CD4-positive, CD25-positive, alpha-beta regulatory T cell (primary cell): ENCODE measurements around the gene MRE11. TPM values are rescaled to one million over a fixed set of nuclear protein-coding genes. Genes with fewer than 3 reads are reported as not detected.
"Not testable (repeated sequence)": the region's sequence is repeated elsewhere in the genome, so short reads cannot be mapped to it uniquely, and the experiment has no call there.

Experiments
- ATAC-seq, 2 donors: fragments of 150-1000 bp; cut with Tn5 transposase; one replicate each; pipeline ENCODE4 v1.10.0; 2021; ENCODE audit warnings: low read depth in 2 of 2, moderate number of reproducible peaks in 2 of 2, moderate library complexity in 1 of 2
- DNase-seq, 3 donors: peaks; one replicate each; pipeline versions ENCODE4 v3.0.0 to v3.0.0-alpha.2; 2012 to 2022; ENCODE audit warnings: mixed read lengths in 1 of 3
- H3K27ac ChIP-seq: one replicate; pipeline ENCODE4 v1.7.0; 2013; ENCODE audit warnings: mild to moderate bottlenecking, low read length; ENCODE audit not compliant: insufficient read depth, poor library complexity, severe bottlenecking
- H3K27me3 ChIP-seq: one replicate; pipeline ENCODE4 v1.7.0; 2013; ENCODE audit warnings: low read length; ENCODE audit not compliant: control insufficient read depth, insufficient read depth
- H3K36me3 ChIP-seq: one replicate; pipeline ENCODE4 v1.7.0; 2013; ENCODE audit warnings: mild to moderate bottlenecking, low read length, moderate library complexity; ENCODE audit not compliant: control insufficient read depth, insufficient read depth
- H3K4me1 ChIP-seq: 2 replicates; pipeline ENCODE4 v1.7.0; 2013; ENCODE audit warnings: mild to moderate bottlenecking, low read length; ENCODE audit not compliant: insufficient read depth, control insufficient read depth, poor library complexity, severe bottlenecking
- H3K4me3 ChIP-seq: one replicate; pipeline ENCODE4 v1.7.0; 2013; ENCODE audit warnings: low read depth, mild to moderate bottlenecking, low read length, moderate library complexity
- H3K9me3 ChIP-seq, 2 experiments: 1 replicate in 1 of 2; 2 replicates in 1 of 2; pipeline ENCODE4 v1.7.0; 2013; ENCODE audit warnings: low read length in 2 of 2, mild to moderate bottlenecking in 1 of 2, moderate library complexity in 1 of 2; ENCODE audit not compliant: control insufficient read depth in 2 of 2
- H3K27ac Mint-ChIP-seq, 3 donors: one replicate each; pipeline ENCODE4 v1.8.0; 2020 to 2022; ENCODE audit warnings: mild to moderate bottlenecking in 3 of 3, mixed read lengths in 3 of 3, moderate library complexity in 2 of 3
- H3K27me3 Mint-ChIP-seq: one replicate; pipeline ENCODE4 v1.8.0; 2022; ENCODE audit warnings: mild to moderate bottlenecking, mixed read lengths
- H3K36me3 Mint-ChIP-seq: one replicate; pipeline ENCODE4 v1.8.0; 2020; ENCODE audit warnings: mixed read lengths
- H3K4me1 Mint-ChIP-seq, 4 donors: one replicate each; pipeline ENCODE4 v1.8.0; 2020 to 2022; ENCODE audit warnings: mixed read lengths in 4 of 4, mild to moderate bottlenecking in 1 of 4
- H3K4me3 Mint-ChIP-seq, 4 donors: one replicate each; pipeline ENCODE4 v1.8.0; 2020 to 2022; ENCODE audit warnings: mild to moderate bottlenecking in 4 of 4, mixed read lengths in 4 of 4, moderate library complexity in 3 of 4
- H3K9me3 Mint-ChIP-seq, 7 donors: one replicate each; pipeline ENCODE4 v1.8.0; 2020 to 2022; ENCODE audit warnings: mixed read lengths in 7 of 7, mild to moderate bottlenecking in 3 of 7, moderate library complexity in 2 of 7
- polyA plus RNA-seq, 4 donors: library from polyadenylated mRNA; unstranded; fragments of 300-500 nt; fragmentation: Illumina TruSeq; gene quantifications; one replicate each; pipeline ENCODE4 v1.2.3, GENCODE V29; 2021
- total RNA-seq: library from RNA; stranded (reverse); gene quantifications from one replicate; pipeline ENCODE4 v1.2.3, GENCODE V29; 2022

MRE11 gene
- total and polyA plus RNA-seq, 5 donors from 2014 or later = 12.8 to 26.5 (median 15.8) TPM

DNA sequence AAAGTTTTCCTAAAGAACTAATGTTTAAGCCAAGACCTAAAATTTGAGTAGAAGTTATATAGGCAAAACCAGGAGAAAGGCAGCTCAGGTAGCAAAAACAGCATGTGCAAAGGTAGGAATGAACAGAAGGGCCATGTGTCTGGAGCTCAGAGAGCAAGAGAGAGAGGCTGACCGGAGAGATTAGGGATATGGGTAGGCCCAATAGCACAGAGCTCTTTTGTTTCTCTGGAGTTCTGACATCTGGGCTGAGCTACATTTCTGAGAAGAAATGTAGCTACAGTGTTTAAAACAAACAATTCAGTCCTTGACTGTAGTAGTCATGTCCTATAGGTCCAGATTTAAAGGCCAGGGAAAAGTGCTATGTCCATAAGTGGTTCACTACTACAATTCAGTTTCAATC is 23.1 kb upstream of the MRE11 start:
- Mint-ChIP-seq H3K4me3 (no peak overlapping the region), H3K9me3 (peaks cover 0 to 2% (median 0%) of the 10 kb centered on the region in 7 donors), H3K4me1 (peaks cover 0 to 14% (median 10%) of the 10 kb centered on the region in 4 donors), H3K36me3 (no peaks in the 10 kb centered on the region), H3K27ac (no peak overlapping the region), H3K27me3 (peaks cover 51% of the 10 kb centered on the region)
- Histone ChIP-seq H3K4me1 (peaks cover 11% of the 10 kb centered on the region), H3K4me3 (no peak overlapping the region), H3K36me3 (no peaks in the 10 kb centered on the region), H3K9me3 (no peaks in the 10 kb centered on the region), H3K27me3 (peaks cover 16% of the 10 kb centered on the region), H3K27ac (no peak overlapping the region)
- no peak for DNase-seq
- ATAC-seq = no peak

GRCh38 chr11:94515398-94515797 is 21.8 kb upstream of the MRE11 start:
- Mint-ChIP-seq H3K27me3 (peaks cover 57% of the 10 kb centered on the region), H3K4me1 (peaks cover 0 to 14% (median 10%) of the 10 kb centered on the region in 4 donors), H3K36me3 (no peaks in the 10 kb centered on the region), H3K27ac (no peak overlapping the region), H3K4me3 (no peak overlapping the region), H3K9me3 (peaks cover 0 to 2% (median 0%) of the 10 kb centered on the region in 7 donors)
- H3K4me1 ChIP-seq = peaks cover 11% of the 10 kb centered on the region
- H3K9me3 ChIP-seq = no peaks in the 10 kb centered on the region
- ATAC-seq (no peak), DNase-seq (no peak)
- no peak overlapping the region for H3K27ac ChIP-seq
- peaks cover 19% of the 10 kb centered on the region for H3K27me3 ChIP-seq
- H3K4me3 ChIP-seq = no peak overlapping the region
- no peaks in the 10 kb centered on the region for H3K36me3 ChIP-seq

DNA sequence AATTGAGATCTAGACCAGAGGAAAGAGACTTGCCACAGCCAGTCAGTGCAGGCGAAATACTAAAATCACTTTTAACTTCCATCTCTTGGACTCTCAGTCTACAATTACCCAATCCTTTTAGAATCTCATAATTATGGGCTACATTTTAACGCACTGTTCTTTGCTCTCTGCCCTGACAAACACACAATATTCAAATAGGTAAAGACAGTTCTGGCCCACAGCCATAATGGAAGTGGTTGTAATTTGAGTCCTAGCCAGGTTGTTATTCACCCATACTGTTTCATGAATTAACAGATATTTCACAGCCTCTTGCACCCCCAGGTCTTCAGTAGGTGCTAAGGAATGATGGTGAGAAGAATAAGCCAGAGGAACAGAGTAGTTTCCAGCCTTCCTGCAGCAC is 19.4 kb upstream of the MRE11 start:
- H3K27ac ChIP-seq = no peak overlapping the region
- H3K27me3 ChIP-seq = peaks cover 19% of the 10 kb centered on the region
- H3K4me3 ChIP-seq = no peak overlapping the region
- peaks cover 11% of the 10 kb centered on the region for H3K4me1 ChIP-seq
- Mint-ChIP-seq H3K36me3 (no peaks in the 10 kb centered on the region), H3K27ac (no peak overlapping the region), H3K4me1 (peaks cover 0 to 14% (median 10%) of the 10 kb centered on the region in 4 donors), H3K27me3 (peaks cover 66% of the 10 kb centered on the region), H3K9me3 (peaks cover 0 to 2% (median 0%) of the 10 kb centered on the region in 7 donors), H3K4me3 (peak overlapping the region in 1 of 4 donors; percentile 9)
- ATAC-seq = no peak
- no peaks in the 10 kb centered on the region for H3K9me3 ChIP-seq
- no peaks in the 10 kb centered on the region for H3K36me3 ChIP-seq
- DNase-seq = no peak

- Mint-ChIP-seq H3K4me3 (peak within 1 kb of the TSS in 3 of 4 donors; percentile 78 to 82 (median 80)), H3K9me3 (peaks cover 0 to 2% (median 0%) of the 10 kb centered on the region in 7 donors), H3K27ac (peak within 1 kb of the TSS in 1 of 3 donors; percentile 84), H3K4me1 (peaks cover 0 to 14% (median 10%) of the 10 kb centered on the region in 4 donors), H3K36me3 (no peaks in the 10 kb centered on the region), H3K27me3 (peaks cover 65% of the 10 kb centered on the region)
- Histone ChIP-seq H3K27me3 (peaks cover 19% of the 10 kb centered on the region), H3K27ac (no peak within 1 kb of the TSS), H3K9me3 (no peaks in the 10 kb centered on the region), H3K36me3 (no peaks in the 10 kb centered on the region), H3K4me1 (peaks cover 11% of the 10 kb centered on the region), H3K4me3 (peak within 1 kb of the TSS; percentile 16)
- peak; percentile 69 to 72 for ATAC-seq
- peak; percentile 5 to 70 (median 43) for DNase-seq
These were observed 18.5 kb upstream of the MRE11 start, which contains the start of gene C11orf97 for GRCh38 chr11:94511932-94512781. Gene C11orf97 (plus strand): TSS chr11:94512461. CDS start chr11:94512529, 68 bp downstream.

DNA sequence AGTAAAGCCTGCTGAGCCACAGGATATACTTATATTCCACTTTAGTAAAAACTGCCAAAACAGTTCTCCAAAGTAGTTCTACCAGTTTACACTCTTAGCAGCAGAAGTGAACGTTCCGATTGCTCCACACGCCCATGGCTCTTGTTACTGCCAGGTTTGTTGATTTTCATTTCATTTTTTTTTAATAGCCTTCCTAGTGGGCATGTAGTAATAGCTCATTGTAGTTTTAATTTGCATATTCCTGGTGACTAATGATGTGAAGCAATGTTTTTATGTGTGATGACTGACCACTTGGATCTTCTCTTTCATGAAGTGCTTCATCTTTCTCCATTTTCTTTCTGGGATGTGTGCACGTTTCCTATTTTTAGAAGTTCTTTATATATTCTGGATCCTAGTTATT is 13.8 kb upstream of the MRE11 start:
- no peaks in the 10 kb centered on the region for H3K36me3 Mint-ChIP-seq
- Histone ChIP-seq H3K4me3 (no peak overlapping the region), H3K9me3 (no peaks in the 10 kb centered on the region), H3K36me3 (no peaks in the 10 kb centered on the region), H3K27ac (no peak overlapping the region), H3K4me1 (peaks cover 7% of the 10 kb centered on the region), H3K27me3 (peaks cover 7% of the 10 kb centered on the region)
- DNase-seq (no peak), ATAC-seq (no peak)
- peaks cover 25% of the 10 kb centered on the region for H3K27me3 Mint-ChIP-seq
- no peak overlapping the region for H3K27ac Mint-ChIP-seq
- H3K4me3 Mint-ChIP-seq = no peak overlapping the region
- no peaks in the 10 kb centered on the region for H3K9me3 Mint-ChIP-seq
- peaks cover 4 to 11% (median 7%) of the 10 kb centered on the region in 4 donors for H3K4me1 Mint-ChIP-seq

- not testable (repeated sequence) for H3K36me3 ChIP-seq, H3K27ac ChIP-seq, H3K4me1 Mint-ChIP-seq, H3K4me3 Mint-ChIP-seq, DNase-seq, H3K27ac Mint-ChIP-seq, H3K4me3 ChIP-seq, H3K4me1 ChIP-seq, H3K27me3 ChIP-seq, ATAC-seq, H3K9me3 ChIP-seq, H3K9me3 Mint-ChIP-seq, H3K36me3 Mint-ChIP-seq
- peaks cover 15% of the 10 kb centered on the region for H3K27me3 Mint-ChIP-seq
These were observed 12.9 kb upstream of the MRE11 start for GRCh38 chr11:94506513-94506912.

- peaks cover 11% of the 10 kb centered on the region for H3K36me3 Mint-ChIP-seq
- H3K27ac Mint-ChIP-seq = no peak overlapping the region
- H3K4me3 ChIP-seq = no peak overlapping the region
- peak in 2 of 3 donors; percentile 58 to 73 for DNase-seq
- no peak overlapping the region for H3K27ac ChIP-seq
- H3K9me3 Mint-ChIP-seq = no peaks in the 10 kb centered on the region
- peaks cover 15% of the 10 kb centered on the region for H3K36me3 ChIP-seq
- peaks cover 11% of the 10 kb centered on the region for H3K27me3 Mint-ChIP-seq
- peak; percentile 24 to 55 for ATAC-seq
- H3K9me3 ChIP-seq = no peaks in the 10 kb centered on the region
- H3K4me1 ChIP-seq = no peaks in the 10 kb centered on the region
- peaks cover 0 to 10% (median 4%) of the 10 kb centered on the region in 4 donors for H3K4me1 Mint-ChIP-seq
- H3K27me3 ChIP-seq = no peaks in the 10 kb centered on the region
- no peak overlapping the region for H3K4me3 Mint-ChIP-seq
These were observed 11.1 kb upstream of the MRE11 start for GRCh38 chr11:94504689-94505293.
